Sigmoid colon (tissue), 7 donors: Measurements from ENCODE around the gene CYB5A. TPM values are rescaled to one million over a fixed set of nuclear protein-coding genes. Genes with fewer than 3 reads are reported as not detected.

Experiments used
- DNase-seq: peaks from one replicate; pipeline ENCODE4 v3.0.0-alpha.2; 2019
- H3K27ac ChIP-seq, 4 donors: fragments of 200-600 bp; sonication (generic); one replicate each; pipeline ENCODE4 v1.5.1; 2016 to 2019; ENCODE audit warnings: mild to moderate bottlenecking in 1 of 4
- H3K27me3 ChIP-seq, 3 donors: fragments of 200-600 bp; sonication (generic); one replicate each; pipeline ENCODE4 v1.5.1; 2019; ENCODE audit warnings: mild to moderate bottlenecking in 1 of 3
- H3K36me3 ChIP-seq, 4 donors: fragments of 200-600 bp; sonication (generic); one replicate each; pipeline ENCODE4 v1.5.1; 2016 to 2019
- H3K4me1 ChIP-seq, 4 donors: fragments of 200-600 bp; sonication (generic); one replicate each; pipeline ENCODE4 v1.5.1; 2017 to 2019
- H3K4me3 ChIP-seq, 4 donors: fragments of 200-600 bp; sonication (generic); one replicate each; pipeline ENCODE4 v1.5.1; 2017 to 2019; ENCODE audit warnings: mild to moderate bottlenecking in 2 of 4, moderate library complexity in 1 of 4
- H3K9me3 ChIP-seq, 4 donors: fragments of 200-600 bp in 3 of 4; sonication (generic) in 3 of 4; one replicate each; pipeline versions ENCODE4 v1.5.1 to v1.6.1; 2013 to 2019
- CTCF ChIP-seq, 4 experiments: fragments of 450-650 bp in 3 of 4; fragments of 200-600 bp in 1 of 4; IDR thresholded peaks; one replicate each; pipeline ENCODE4 v1.5.1; 2016 to 2019; ENCODE audit warnings: antibody characterized with exemption in 4 of 4, mild to moderate bottlenecking in 3 of 4, moderate library complexity in 2 of 4
- EP300 ChIP-seq, 4 donors: sonication (generic); formaldehyde crosslinking; IDR thresholded peaks; one replicate each; pipeline ENCODE4 v1.6.1; 2017; ENCODE audit warnings: antibody characterized with exemption in 4 of 4
- POLR2A ChIP-seq, 2 donors: fragments of 450-650 bp; IDR thresholded peaks; one replicate each; pipeline ENCODE4 v1.6.1; 2016; ENCODE audit warnings: antibody characterized with exemption in 2 of 2, mild to moderate bottlenecking in 2 of 2, moderate library complexity in 2 of 2
- POLR2AphosphoS5 ChIP-seq, 4 donors: sonication (generic); formaldehyde crosslinking; IDR thresholded peaks; one replicate each; pipeline ENCODE4 v1.6.1; 2017; ENCODE audit warnings: antibody characterized with exemption in 4 of 4
- whole genome bisulfite sequencing, 2 donors: extraction: QIAGEN DNeasy Blood & Tissue Kit; methylation state at CpG; one replicate each; pipeline ENCODE4 v1.1.7; 2013; 5-methylcytosine and 5-hydroxymethylcytosine counted together
- intact Hi-C: fragments of 100-400 bp; cut with DNase I; formaldehyde crosslinking; loops from one replicate; pipeline ENCODE4 v1.15.1; 2023
- polyA plus RNA-seq, 3 donors: library from polyadenylated mRNA; stranded (reverse); fragments of 200-250 nt; gene quantifications; one replicate each; pipeline ENCODE4 v1.2.3, GENCODE V29; 2013
- total RNA-seq, 4 donors: library from RNA; depleted of rRNA; stranded (reverse); fragments of >200 nt; gene quantifications; one replicate each; pipeline ENCODE4 v1.1.0, GENCODE V29; 2016
- donor health status: healthy with polysubstance abuse.
- donor health status: Bipolar disorder and iron deficiency.
- donor health status: healthy.

The CYB5A gene
- total and polyA plus RNA-seq, 7 donors, result 137 to 533 (median 164) TPM

- no peaks in the 10 kb centered on the region for H3K9me3 ChIP-seq
- DNase-seq, result peak; percentile 81
- peak overlapping the region in 3 of 4 donors; percentile 67 to 72 (median 68) for H3K27ac ChIP-seq
- H3K4me1 ChIP-seq, result peaks cover 0 to 56% (median 36%) of the 10 kb centered on the region in 4 donors
- no peak overlapping the region for H3K4me3 ChIP-seq
- 37 to 71% methylated on average over 4 of the region's 4 CpGs for WGBS, 2 donors
- H3K27me3 ChIP-seq, result no peaks in the 10 kb centered on the region
- H3K36me3 ChIP-seq, result peaks cover 0 to 43% (median 0%) of the 10 kb centered on the region in 4 donors
- no peak for TF ChIP-seq POLR2A (IDR thresholded peaks at IDR 0.05)
- TF ChIP-seq CTCF (IDR thresholded peaks at IDR 0.05), result no peak
- TF ChIP-seq EP300 (IDR thresholded peaks at IDR 0.05), result peak in 1 of 4 donors; percentile 60
- TF ChIP-seq POLR2AphosphoS5 (IDR thresholded peaks at IDR 0.05), result peak; percentile 28 to 76 (median 46)
- intact Hi-C loops, result no loop called here
Observed at GRCh38 chr18:74255131-74255616, 36.6 kb downstream of the CYB5A start.

GRCh38 chr18:74252039-74252395 lies 39.7 kb downstream of the CYB5A start:
- Histone ChIP-seq H3K9me3 (no peaks in the 10 kb centered on the region), H3K4me1 (peaks cover 0 to 52% (median 36%) of the 10 kb centered on the region in 4 donors), H3K27ac (peak overlapping the region in 3 of 4 donors; percentile 48 to 69 (median 58)), H3K27me3 (no peaks in the 10 kb centered on the region), H3K4me3 (no peak overlapping the region), H3K36me3 (peaks cover 0 to 30% (median 0%) of the 10 kb centered on the region in 4 donors)
- no peak for DNase-seq
- 69 to 86% methylated on average over 4 of the region's 4 CpGs for WGBS, 2 donors
- intact Hi-C loops, result no loop called here
- TF ChIP-seq POLR2A (IDR thresholded peaks at IDR 0.05) (no peak), CTCF (IDR thresholded peaks at IDR 0.05) (no peak), POLR2AphosphoS5 (IDR thresholded peaks at IDR 0.05) (no peak), EP300 (IDR thresholded peaks at IDR 0.05) (no peak)

GRCh38 chr18:74251297-74252038 lies 40.3 kb downstream of the CYB5A start:
- Histone ChIP-seq H3K27ac (peak overlapping the region in 3 of 4 donors; percentile 48 to 69 (median 58)), H3K27me3 (no peaks in the 10 kb centered on the region), H3K4me1 (peaks cover 0 to 47% (median 35%) of the 10 kb centered on the region in 4 donors), H3K9me3 (no peaks in the 10 kb centered on the region), H3K36me3 (peaks cover 0 to 30% (median 0%) of the 10 kb centered on the region in 4 donors), H3K4me3 (no peak overlapping the region)
- TF ChIP-seq POLR2AphosphoS5 (IDR thresholded peaks at IDR 0.05) (peak; percentile 21 to 80 (median 74)), EP300 (IDR thresholded peaks at IDR 0.05) (peak in 2 of 4 donors; percentile 12 to 69), CTCF (IDR thresholded peaks at IDR 0.05) (no peak), POLR2A (IDR thresholded peaks at IDR 0.05) (no peak)
- intact Hi-C loops, result no loop called here
- WGBS, 2 donors, result 36 to 51% methylated on average over 4 of the region's 4 CpGs
- no peak for DNase-seq

DNA sequence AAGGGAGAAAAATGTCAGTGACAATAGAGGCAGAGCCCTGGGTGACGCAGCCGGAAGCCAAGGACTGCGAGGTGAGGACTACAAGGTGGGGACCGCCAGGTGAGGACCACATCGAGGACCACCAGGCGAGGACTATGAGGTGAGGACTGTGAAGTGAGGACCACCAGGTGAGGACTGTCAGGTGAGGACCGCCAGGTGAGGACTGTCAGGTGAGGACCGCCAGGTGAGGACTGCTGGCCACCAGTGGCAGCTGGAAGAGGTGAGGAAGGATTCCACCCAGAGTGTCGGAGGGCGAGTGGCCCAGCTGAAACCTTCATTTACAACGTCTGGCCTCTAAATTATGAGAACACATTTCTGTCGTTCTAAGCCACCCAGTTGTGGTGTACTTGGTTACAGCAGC lies 41.6 kb downstream of the CYB5A start:
- no peak overlapping the region for H3K4me3 ChIP-seq
- TF ChIP-seq POLR2AphosphoS5 (IDR thresholded peaks at IDR 0.05) (no peak), POLR2A (IDR thresholded peaks at IDR 0.05) (no peak), CTCF (IDR thresholded peaks at IDR 0.05) (no peak), EP300 (IDR thresholded peaks at IDR 0.05) (no peak)
- H3K36me3 ChIP-seq, result peaks cover 0 to 30% (median 0%) of the 10 kb centered on the region in 4 donors
- no peak for DNase-seq
- intact Hi-C loops, result no loop called here
- 92 to 93% methylated on average over 12 of the region's 12 CpGs for WGBS, 2 donors
- no peaks in the 10 kb centered on the region for H3K9me3 ChIP-seq
- no peaks in the 10 kb centered on the region for H3K27me3 ChIP-seq
- H3K4me1 ChIP-seq, result peaks cover 0 to 34% (median 28%) of the 10 kb centered on the region in 4 donors
- H3K27ac ChIP-seq, result peak overlapping the region in 1 of 4 donors; percentile 3
